ENCODE results near the gene COL23A1.

DNA sequence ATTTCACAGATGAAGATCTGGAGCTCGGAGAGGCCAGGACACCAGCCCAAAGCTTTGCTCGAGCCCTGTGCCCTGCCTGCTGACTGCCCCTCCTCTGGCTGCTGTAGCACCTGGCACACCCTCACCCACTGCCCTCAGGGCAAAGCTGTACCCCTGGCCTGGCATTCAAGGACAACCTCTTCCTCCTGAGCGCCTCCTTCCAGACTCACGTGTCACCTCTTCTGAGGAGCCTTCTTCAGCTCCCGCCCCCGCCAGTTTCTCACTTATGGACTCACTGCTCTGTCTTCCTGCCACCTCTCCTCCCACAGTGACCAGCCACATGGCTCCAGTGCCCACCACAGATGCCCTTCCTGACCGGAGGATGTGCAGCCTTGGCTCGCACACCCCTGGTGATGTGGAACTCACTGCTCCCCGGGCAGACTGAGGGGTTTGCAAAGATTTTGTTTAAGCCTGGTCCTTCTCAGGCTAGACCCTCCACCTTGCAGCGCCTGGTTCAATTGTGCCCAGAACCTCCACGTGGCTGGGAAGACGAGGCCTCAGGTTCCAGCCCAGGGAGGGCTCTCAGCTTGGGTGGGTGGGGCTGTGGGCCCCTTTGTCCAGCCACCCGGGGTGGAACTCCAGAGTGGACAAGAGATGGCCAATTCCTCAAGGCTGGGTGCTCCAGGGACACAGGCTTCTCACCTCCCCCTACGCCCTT lies 311.0 kb downstream of the COL23A1 start:
- TF ChIP-seq, protein P1, sequence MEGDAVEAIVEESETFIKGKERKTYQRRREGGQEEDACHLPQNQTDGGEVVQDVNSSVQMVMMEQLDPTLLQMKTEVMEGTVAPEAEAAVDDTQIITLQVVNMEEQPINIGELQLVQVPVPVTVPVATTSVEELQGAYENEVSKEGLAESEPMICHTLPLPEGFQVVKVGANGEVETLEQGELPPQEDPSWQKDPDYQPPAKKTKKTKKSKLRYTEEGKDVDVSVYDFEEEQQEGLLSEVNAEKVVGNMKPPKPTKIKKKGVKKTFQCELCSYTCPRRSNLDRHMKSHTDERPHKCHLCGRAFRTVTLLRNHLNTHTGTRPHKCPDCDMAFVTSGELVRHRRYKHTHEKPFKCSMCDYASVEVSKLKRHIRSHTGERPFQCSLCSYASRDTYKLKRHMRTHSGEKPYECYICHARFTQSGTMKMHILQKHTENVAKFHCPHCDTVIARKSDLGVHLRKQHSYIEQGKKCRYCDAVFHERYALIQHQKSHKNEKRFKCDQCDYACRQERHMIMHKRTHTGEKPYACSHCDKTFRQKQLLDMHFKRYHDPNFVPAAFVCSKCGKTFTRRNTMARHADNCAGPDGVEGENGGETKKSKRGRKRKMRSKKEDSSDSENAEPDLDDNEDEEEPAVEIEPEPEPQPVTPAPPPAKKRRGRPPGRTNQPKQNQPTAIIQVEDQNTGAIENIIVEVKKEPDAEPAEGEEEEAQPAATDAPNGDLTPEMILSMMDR (IDR thresholded peaks at IDR 0.05), result no peak
- no peak for TF ChIP-seq EZH2 (IDR thresholded peaks at IDR 0.05; ENCODE audit: borderline replicate concordance, insufficient read depth, low read depth, low read length, poor library complexity, severe bottlenecking)

Data from B cell (primary cell).